A204.1 (cell line): Measurements from ENCODE around the gene ASTN2.

Experiments
- FAIRE-seq: peaks from 2 replicates; lab custom pipeline; 2012; peaks lifted over from hg19 to GRCh38; lab: Jason Lieb, UNC

ASTN2 gene

DNA sequence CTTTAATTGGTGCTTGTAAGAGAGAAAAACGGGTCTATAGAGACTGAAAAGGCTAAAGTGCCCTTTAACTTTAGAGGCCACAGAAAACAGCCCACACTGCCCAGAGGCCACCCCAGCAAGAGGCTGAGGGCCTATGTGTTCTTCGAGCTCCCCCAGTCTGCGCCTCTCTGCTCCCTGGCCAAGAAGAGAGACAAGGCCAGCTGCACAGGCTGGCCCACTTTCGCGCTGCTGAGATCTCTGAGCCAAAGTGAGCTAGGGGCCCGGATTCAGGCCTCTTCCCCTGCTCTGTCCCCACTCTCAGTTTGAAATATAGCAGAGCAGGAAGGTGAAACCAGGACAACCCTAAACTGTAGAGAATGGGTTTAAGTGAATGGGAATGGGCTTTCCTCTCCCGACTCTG is 859.7 kb downstream of the ASTN2 start:
- no peak for FAIRE-seq

DNA sequence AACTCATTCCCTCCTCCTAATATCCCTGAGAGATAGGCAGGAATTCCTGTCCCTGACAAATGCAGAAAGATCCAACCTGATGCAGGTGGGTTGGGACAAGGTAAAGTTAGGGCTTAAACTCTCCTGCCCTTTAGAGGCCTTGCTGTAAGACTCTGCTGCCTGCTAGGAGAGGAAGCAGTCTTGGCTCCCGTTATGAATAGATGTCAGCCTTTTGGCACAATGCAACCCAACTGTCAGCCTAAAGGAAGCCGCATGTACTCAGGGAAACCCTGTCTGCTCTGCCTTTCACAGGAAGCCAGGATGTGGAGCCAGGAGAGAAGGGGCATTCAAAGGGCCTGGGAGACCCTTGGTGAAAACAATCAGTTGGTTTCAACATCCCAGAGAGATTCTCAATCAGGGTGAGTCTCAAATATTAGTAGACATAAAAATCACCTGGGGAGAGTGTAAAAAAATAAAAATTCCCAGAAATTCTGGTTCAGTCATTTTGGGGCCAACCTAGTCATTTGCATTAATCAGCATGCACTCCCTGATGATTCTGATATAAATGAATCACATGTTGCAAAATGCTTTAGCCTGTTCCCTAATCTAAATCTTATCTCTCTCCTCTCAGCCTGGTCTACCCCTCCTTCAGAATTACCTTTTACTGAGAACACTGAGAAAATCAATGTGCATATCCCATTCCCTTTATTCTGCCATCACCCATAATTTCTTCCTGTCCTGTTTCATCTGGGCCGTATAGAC is 864.0 kb downstream of the ASTN2 start:
- no peak for FAIRE-seq

DNA sequence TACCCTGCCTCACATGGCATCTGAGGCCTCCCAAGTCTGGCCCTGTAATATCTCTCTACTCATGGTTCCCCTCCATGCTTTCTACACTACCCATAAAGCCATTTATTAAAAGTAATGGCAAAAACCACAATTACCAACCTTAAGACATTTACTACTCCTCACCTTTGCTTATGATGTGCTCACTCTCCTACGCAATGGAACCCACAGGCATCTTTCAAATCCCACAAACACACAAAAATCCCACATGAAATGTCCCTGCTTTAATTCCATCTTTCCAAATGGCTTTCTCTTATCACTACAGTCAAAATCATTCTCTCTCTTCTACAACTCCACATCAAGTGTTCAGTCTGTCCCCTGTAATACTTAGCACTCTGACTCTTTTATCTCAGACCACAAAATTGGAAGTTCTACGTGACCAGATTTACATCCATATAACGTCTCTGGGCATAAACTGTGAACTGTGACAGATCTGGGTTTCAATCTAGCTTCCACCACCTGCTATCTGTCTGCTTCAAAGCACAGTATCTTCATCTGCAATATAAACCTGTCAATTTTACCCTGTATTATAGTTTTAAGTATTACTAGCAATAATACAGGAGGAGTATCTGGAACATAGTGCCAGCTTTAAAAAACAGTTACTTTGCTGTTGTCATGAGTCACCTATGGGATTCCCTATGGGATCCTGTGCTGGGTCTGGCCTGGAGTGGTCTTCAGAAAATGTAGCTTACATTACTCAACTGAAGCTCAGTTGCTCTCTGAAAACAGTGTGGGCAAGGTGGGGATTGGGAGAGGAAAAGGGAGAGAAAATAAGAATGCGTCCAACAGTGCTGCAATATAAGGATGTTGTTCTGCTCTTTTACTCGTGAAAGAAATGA is 864.8 kb downstream of the ASTN2 start:
- no peak for FAIRE-seq

DNA sequence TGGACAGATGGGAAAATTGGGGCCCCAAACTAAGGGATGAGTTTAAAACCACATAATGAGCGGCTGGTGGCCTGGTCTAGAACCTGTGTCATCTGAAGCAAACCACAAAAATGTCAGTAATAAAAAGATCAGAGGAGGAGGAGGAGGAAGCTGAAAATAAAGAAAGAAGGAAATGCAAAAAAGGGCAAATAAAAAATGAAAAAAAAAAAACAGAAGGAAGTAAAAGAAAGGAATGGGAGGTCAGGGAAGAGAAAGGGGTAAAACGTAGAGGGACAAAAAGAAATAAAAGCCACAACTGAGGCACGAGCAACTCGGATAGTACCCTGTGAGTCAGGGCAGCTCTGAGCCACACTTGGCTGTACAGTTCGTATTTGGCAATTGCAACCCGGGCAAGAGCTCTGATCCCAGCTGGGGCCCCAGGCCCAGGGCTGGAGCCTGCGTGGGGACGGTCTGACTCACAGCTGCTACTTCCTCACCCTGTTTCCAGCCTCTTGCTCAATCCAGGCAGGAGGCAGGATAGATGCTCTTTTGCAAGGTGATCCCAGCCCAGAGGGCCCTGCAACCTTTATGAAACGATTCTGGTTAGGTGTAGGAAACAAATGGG is 865.7 kb downstream of the ASTN2 start:
- no peak for FAIRE-seq

DNA sequence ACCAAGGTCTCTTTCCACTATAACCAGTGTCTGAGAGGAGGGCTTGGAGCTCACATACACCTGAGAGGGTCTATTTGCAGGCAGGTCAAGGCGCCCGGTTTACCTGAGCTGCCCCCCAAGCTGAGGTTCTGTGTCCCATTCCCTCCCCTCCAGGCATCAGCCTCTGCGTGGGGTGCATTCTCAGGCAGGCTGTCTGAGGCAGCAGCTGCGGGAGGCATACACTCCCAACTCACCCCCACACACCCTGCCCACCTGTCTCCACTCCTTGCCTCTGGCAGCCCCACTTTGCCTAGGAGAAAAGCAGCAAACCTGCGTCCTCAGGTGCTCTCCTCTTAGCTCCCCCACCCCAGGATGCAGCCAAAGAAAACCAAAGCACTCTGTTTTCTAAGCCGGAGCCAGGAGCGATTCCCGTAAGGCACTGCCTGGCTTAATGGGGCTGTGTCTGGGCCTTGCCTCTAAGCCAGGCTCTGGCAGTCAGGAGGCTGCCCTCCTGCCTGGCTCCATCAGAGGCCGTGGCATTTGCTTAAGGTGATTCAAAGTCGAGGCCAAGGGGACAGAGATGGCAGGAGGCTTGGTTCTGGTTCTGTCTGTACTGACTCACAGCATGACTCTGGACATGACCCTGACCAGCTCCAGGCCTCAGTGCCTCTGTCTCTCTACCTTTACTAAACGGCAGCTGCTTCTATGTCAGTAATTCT is 867.0 kb downstream of the ASTN2 start:
- FAIRE-seq = no peak

DNA sequence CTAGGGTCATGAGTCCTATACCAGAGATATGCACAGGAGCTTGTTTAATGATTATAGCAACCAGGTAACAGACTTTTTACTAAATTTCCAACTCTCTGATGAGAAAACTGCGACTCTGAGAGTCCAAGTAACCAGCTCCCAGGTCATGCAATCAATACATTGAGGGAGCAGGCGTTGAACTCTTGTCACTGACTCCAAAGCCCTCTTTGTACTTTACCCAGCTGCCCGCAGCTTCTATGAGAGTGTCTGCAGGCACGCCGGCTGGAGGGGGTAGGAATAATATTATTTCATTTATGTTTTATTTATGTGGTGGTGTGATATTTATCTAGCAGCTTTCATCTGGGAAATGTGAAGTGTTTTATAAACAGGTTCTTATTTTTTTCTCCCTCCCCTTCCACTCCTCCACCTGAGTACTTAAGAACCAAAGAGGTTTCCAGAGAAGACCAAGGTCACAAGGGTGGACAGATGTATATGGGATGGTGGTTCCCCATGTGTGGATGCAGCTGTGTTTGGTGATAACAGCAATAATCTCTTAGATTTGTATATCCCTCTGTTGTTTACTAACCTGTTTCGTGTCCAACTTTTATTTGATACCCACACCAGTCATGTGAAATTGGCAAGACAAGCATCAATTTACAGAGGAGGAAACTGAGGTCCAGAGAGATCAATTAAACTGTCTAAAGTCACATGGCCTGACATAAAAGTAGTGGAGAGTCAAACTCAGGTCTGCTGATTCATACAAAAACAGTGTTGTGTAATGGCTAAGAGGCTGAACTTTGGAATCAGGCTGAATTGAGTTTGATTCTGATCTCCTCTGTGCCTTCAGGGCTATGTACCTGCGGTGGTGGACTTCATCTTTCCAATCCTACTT is 867.9 kb downstream of the ASTN2 start:
- FAIRE-seq = no peak

DNA sequence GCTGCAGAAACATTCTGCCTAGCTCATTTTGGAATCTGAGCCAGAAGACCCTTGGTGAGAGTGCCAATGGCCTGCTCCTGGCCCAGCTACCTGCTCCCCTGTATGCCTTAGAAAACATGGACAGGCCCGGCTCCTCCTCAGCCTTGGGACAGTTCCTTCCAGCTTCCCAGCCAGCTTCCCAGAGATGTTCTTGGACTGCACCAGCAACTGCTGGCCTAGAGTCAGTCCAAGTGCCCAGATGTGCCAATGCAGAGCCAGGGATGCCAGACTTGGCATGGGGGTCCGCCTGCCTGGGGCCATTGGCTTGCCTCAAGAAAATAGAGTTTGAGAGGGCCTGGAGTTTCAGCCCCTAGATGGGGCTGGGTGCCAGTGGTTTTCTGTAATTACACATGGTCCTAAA is 870.0 kb downstream of the ASTN2 start:
- no peak for FAIRE-seq

DNA sequence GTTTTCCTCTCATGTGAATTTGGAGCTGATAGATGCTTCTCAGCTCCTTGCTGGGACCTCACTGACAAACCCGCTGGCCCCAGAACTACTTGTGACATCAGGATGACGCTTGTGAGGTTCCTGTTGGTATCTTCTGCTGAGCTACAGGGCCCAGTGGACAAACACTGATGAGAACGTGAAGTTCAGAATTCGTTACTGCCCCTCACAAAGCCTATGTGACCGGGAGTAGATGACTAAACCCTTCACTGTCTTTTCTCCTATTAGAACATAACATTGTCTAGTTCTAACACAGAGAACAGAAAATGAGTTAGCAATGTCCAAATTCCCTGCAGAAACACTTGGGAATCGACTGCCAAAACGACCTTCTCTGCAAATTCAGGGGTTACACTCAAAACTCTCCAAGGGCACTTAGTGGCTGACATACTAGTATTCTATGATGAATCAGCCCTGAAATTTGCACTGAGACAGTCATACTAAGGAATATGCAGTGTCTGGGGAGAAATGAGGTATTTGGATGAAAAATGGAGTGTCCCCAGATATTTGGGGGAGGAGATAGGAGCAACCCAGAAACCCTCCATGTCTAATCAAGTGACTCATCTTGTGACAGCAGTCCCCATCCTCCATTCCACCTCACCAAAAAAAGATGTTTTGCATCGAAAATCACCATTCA is 871.0 kb downstream of the ASTN2 start:
- no peak for FAIRE-seq

DNA sequence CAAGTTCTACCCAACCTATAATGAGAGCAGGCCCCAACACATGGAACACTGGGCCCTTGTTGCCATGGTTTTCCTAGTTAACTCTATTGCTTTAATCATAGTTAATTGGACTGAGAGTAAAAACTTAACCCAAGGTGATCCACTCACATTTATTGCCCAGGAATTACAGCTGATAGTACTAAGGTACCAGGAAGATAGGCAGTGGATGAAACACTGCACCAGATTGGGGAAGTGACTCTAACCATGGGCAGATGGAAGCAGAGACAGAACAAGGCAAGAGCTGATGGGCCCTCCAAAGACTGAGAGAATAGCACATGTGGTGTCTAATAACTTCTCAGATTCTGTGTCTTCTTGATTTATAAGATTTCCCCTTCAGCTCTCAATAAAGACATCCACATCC is 873.5 kb downstream of the ASTN2 start:
- FAIRE-seq = no peak

DNA sequence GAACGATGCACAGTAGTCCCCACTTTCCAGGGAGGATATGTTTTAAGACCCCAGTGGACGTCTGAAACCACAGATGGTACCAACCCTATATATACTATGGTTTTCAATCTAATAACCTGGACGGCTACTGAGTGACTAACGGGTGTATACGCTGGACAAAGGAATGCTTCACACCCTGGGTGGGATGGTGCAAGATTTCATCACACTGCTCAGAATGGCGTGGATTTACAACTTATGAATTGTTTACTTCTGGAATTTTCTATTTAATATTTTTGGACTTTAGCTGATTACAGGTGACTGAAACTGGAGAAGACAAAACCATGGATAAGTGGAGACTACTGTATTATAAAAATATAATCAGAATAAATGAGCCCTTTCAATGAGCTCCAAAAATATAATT is 875.3 kb downstream of the ASTN2 start:
- FAIRE-seq = no peak

DNA sequence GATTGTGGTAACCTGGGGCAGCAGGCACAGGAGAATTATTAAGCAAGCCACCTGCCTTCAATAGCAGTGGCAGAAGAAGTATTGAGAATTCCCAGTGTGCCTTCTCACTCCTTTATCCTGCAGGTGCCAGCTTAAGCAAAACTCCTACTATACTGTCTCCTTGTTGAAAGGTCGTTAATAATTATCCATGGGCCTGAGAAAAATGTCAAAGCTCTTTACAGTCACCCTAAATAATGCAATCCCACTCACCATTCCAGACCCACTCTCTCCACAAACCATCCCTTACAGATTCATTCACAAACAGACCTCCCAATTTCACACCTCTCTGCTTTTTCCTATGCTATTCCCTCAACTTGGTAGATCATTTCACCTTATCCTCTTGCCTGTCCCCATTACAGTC is 889.2 kb downstream of the ASTN2 start:
- FAIRE-seq = no peak

DNA sequence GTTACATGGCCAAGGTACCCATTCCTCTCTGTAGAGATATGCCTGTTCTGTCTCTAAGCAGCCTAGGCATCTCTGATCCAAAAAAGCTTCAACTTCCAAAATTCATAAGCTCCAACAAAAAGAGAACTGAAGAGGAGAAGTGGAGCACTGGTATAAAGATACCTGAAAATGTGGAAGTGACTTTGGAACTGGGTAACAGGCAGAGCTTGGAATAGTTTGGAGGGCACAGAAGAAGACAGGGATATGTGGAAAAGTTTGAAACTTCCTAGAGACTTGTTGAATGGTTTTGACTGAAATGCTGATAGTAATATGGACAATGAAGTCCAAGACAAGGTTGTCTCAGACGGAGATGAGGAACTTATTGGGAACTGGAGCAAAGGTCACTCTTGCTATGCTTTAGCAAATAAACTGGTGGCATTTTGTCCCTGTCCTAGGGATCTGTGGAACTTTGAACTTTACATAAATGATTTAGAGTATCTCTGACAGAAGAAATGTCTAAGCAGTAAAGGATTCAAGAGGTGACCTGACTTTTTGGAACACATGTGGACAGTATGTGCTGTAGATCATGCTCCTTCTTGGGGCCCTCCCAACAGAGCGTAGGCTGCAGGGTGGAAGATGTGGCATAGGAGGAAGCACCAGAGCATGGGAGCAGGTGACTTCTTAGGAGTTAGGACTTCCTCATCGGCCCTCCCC is 889.9 kb downstream of the ASTN2 start:
- no peak for FAIRE-seq

DNA sequence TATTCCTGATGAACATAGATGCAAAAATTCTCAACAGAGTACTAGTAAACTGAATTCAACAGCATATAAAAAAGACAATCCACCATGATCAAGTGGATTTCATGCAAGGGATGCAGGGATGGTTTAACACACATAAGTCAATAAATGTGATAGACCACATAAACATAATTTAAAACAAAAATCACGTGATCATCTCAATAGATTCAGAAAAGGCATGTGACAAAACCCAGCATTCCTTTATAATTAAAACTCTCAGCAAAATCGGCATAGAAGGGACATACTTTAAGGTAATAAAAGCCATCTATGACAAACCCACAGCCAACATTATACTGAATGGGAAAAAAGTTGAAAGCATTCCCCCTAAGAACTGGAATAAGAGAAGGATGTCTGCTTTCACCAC is 894.6 kb downstream of the ASTN2 start:
- no peak for FAIRE-seq

DNA sequence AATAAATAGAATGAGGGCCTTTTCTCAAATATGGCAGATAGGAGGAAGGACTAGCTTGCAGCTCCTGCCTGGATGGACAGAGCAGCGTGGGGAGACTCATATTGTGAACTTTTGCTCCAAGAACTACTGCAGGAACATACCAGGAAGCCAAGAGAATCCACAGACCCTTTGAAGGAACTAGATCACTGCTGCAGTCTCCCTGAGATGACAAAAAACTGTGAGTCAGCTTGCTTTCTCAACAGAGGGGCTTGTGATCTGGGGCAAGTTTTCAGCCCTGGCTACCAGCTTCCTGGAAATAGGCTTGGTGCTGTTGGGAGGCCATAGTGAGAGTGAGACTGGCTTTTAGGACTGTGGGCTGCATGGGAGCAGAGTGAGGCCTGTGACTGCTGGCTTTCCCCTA is 898.4 kb downstream of the ASTN2 start:
- FAIRE-seq = no peak

DNA sequence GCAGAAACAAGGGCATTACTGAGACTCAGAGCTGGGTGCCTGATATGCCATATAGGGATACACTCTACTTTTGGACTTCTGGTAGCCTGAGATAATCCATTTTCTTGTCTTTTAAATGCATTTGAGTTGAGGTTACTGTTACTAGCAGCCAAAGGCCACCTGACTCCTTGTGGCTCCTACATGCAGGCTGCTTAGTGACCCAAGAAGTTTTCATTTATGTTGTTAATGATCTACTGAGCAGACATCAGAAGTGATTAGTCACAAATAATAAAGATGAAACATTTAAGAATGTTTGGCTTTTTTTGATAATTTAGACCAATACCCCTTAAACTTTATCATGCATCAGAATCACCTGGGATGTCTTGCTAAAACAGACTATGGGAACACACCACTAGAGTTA is 899.3 kb downstream of the ASTN2 start:
- no peak for FAIRE-seq

DNA sequence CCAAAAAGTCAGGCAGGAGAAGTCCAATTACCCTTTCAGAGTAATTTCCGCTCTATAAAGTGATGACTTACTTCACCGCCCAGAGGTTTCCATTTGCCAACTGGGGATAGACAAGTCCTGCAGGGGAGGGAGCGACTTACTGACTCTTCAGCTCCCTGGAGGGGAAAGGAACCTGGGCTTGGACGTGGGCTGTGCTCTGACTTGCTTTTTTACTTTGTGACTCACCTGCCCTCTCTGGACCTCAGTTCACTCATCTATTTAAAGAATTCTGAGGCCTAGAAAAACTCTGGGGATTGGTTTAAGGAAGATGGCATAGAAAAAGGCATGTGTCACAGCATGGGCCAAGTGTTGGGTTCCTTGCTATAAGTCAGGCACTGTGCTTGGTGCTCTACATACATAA is 908.2 kb downstream of the ASTN2 start:
- FAIRE-seq = no peak

DNA sequence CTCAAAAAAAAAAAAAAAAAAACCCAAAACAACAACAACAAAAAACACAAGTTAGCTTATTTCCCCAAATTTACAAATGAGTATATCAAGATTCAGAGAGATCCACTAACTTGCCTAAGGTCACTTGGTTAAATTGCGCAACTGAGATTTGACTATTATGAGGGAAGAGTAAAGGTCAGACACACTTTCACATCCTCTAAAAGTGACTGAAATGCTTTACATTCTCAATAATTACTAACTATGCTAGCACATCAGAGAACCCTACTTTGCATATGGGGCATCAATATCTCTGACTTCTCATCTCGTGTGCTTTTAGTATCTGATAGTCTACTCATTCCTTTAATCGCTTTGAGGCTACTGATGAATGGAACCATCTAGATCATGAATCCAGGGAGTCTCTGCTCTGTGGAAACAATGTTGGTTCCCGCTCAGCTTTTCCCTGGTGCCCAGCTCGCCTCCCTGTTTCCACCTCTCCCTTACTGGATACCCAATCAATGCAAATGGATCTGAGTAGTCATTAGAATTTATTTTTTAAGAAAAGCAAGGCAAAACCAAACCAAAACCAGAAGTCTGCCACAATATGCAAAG is 909.9 kb downstream of the ASTN2 start:
- no peak for FAIRE-seq

DNA sequence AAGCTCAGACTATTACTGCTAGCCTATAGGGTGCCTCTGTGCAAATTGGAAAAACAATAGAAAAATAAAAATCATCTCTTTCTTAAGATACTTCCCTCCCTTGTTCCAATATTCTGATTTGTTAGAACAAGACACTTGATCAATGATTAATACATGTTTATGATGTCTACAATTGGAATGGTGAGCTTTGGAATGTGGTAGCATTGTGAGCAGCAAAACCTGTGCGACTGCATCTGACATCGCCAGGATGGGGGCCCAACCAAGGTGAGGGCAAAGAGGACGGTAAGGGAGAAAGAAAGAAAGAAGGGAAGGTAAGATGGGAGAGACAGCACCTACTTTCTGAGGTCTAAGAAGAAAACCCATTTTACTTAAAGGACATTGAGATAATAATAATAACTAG is 910.8 kb downstream of the ASTN2 start:
- no peak for FAIRE-seq

DNA sequence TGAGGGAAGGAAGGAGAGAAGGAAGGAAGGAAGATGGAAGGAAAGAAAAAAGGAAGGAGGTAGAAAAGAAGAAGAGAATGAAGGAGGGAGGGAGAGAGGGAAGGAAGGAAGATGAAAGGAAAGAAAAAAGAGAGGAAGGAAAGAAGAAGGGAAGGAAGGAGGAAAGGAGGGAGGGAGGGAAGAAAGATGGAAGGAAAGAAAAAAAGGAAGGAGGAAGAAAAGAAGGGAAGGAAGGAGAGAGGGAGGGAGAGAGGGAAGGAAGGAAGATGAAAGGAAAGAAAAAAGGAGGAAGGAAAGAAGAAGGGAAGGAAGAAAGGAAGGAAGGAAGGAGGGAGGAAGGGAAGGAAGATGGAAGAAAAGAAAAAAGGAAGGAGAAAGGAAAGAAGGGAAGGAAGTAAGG is 912.1 kb downstream of the ASTN2 start:
- no peak for FAIRE-seq

DNA sequence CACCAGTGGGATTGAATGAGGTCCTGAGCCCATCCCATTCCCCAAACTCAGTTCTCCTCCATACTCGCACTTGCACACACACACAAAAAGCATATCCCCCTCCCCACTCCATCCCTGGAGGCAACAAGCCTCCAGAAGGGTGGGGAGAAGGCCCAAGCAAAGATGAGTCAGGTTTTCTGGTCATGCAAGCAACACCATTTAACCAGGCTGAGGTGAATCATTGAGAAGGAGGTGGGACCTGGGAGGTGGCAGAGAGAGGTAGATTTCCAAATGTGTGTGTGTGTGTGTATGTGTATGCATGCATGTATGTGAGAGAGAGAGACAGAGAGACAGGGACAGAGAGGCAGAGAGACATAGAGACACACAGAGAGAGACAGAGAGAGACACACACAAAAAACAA is 913.0 kb downstream of the ASTN2 start:
- no peak for FAIRE-seq
